Measurements from ENCODE around the gene PRR5L.
A peak's percentile ranks its signal among the peaks of the same experiment; 100 is the strongest.

Gene PRR5L

GRCh38 chr11:36408498-36409136 lies 112.5 kb downstream of the PRR5L start:
- Histone ChIP-seq H3K4me3 (ENCODE audit: low read depth in 1 of 2, low read length in 2 of 2) (no peak overlapping the region), H3K9me3 (ENCODE audit: control insufficient read depth in 1 of 2, low read length in 2 of 2) (no peaks in the 10 kb centered on the region), H3K4me1 (ENCODE audit: control insufficient read depth in 1 of 2, insufficient read depth in 2 of 2, low read length in 2 of 2) (peaks cover 19 to 21% of the 10 kb centered on the region in 2 donors), H3K9ac (ENCODE audit: low read depth in 1 of 2, low read length in 2 of 2) (no peak overlapping the region), H3K27ac (ENCODE audit: low read depth, low read length) (no peak overlapping the region), H3K27me3 (ENCODE audit: control insufficient read depth in 1 of 2, insufficient read depth in 2 of 2, low read length in 2 of 2) (no peaks in the 10 kb centered on the region), H3K36me3 (ENCODE audit: control insufficient read depth in 1 of 2, insufficient read depth in 2 of 2, low read length in 2 of 2) (peaks cover 7 to 11% of the 10 kb centered on the region in 2 donors)

GRCh38 chr11:36409152-36409816 lies 113.2 kb downstream of the PRR5L start:
- Histone ChIP-seq H3K27ac (ENCODE audit: low read depth, low read length) (no peak overlapping the region), H3K27me3 (ENCODE audit: control insufficient read depth in 1 of 2, insufficient read depth in 2 of 2, low read length in 2 of 2) (no peaks in the 10 kb centered on the region), H3K36me3 (ENCODE audit: control insufficient read depth in 1 of 2, insufficient read depth in 2 of 2, low read length in 2 of 2) (peaks cover 7 to 11% of the 10 kb centered on the region in 2 donors), H3K4me1 (ENCODE audit: control insufficient read depth in 1 of 2, insufficient read depth in 2 of 2, low read length in 2 of 2) (peaks cover 15 to 17% of the 10 kb centered on the region in 2 donors), H3K9me3 (ENCODE audit: control insufficient read depth in 1 of 2, low read length in 2 of 2) (no peaks in the 10 kb centered on the region), H3K9ac (ENCODE audit: low read depth in 1 of 2, low read length in 2 of 2) (no peak overlapping the region), H3K4me3 (ENCODE audit: low read depth in 1 of 2, low read length in 2 of 2) (no peak overlapping the region)

- Histone ChIP-seq H3K4me1 (ENCODE audit: control insufficient read depth in 1 of 2, insufficient read depth in 2 of 2, low read length in 2 of 2) (peaks cover 11 to 15% of the 10 kb centered on the region in 2 donors), H3K9me3 (ENCODE audit: control insufficient read depth in 1 of 2, low read length in 2 of 2) (no peaks in the 10 kb centered on the region), H3K27ac (ENCODE audit: low read depth, low read length) (peak overlapping the region; percentile 6), H3K9ac (ENCODE audit: low read depth in 1 of 2, low read length in 2 of 2) (no peak overlapping the region), H3K4me3 (ENCODE audit: low read depth in 1 of 2, low read length in 2 of 2) (no peak overlapping the region), H3K36me3 (ENCODE audit: control insufficient read depth in 1 of 2, insufficient read depth in 2 of 2, low read length in 2 of 2) (peaks cover 6 to 7% of the 10 kb centered on the region in 2 donors), H3K27me3 (ENCODE audit: control insufficient read depth in 1 of 2, insufficient read depth in 2 of 2, low read length in 2 of 2) (no peaks in the 10 kb centered on the region)
These were observed 115.1 kb downstream of the PRR5L start for GRCh38 chr11:36411202-36411640.

- H3K36me3 ChIP-seq (ENCODE audit: control insufficient read depth in 1 of 2, insufficient read depth in 2 of 2, low read length in 2 of 2) = peaks cover 6 to 7% of the 10 kb centered on the region in 2 donors
- peaks cover 11 to 15% of the 10 kb centered on the region in 2 donors for H3K4me1 ChIP-seq (ENCODE audit: control insufficient read depth in 1 of 2, insufficient read depth in 2 of 2, low read length in 2 of 2)
These were observed 116.8 kb downstream of the PRR5L start for GRCh38 chr11:36412781-36413383.

GRCh38 chr11:36417154-36417553 lies 121.1 kb downstream of the PRR5L start:
- Histone ChIP-seq H3K27me3 (ENCODE audit: control insufficient read depth in 1 of 2, insufficient read depth in 2 of 2, low read length in 2 of 2) (no peaks in the 10 kb centered on the region), H3K4me1 (ENCODE audit: control insufficient read depth in 1 of 2, insufficient read depth in 2 of 2, low read length in 2 of 2) (peaks cover 0 to 13% of the 10 kb centered on the region in 2 donors), H3K9me3 (ENCODE audit: control insufficient read depth in 1 of 2, low read length in 2 of 2) (no peaks in the 10 kb centered on the region), H3K4me3 (ENCODE audit: low read depth in 1 of 2, low read length in 2 of 2) (no peak overlapping the region), H3K9ac (ENCODE audit: low read depth in 1 of 2, low read length in 2 of 2) (no peak overlapping the region), H3K27ac (ENCODE audit: low read depth, low read length) (no peak overlapping the region), H3K36me3 (ENCODE audit: control insufficient read depth in 1 of 2, insufficient read depth in 2 of 2, low read length in 2 of 2) (peaks cover 3 to 6% of the 10 kb centered on the region in 2 donors)

More at GRCh38 chr11:36412781-36413383, 116.8 kb downstream of the PRR5L start:
- H3K9ac ChIP-seq (ENCODE audit: low read depth in 1 of 2, low read length in 2 of 2) = no peak overlapping the region
- no peaks in the 10 kb centered on the region for H3K9me3 ChIP-seq (ENCODE audit: control insufficient read depth in 1 of 2, low read length in 2 of 2)
- no peak overlapping the region for H3K27ac ChIP-seq (ENCODE audit: low read depth, low read length)
- no peaks in the 10 kb centered on the region for H3K27me3 ChIP-seq (ENCODE audit: control insufficient read depth in 1 of 2, insufficient read depth in 2 of 2, low read length in 2 of 2)
- H3K4me3 ChIP-seq (ENCODE audit: low read depth in 1 of 2, low read length in 2 of 2) = no peak overlapping the region

- Histone ChIP-seq H3K9me3 (ENCODE audit: control insufficient read depth in 1 of 2, low read length in 2 of 2) (no peaks in the 10 kb centered on the region), H3K27me3 (ENCODE audit: control insufficient read depth in 1 of 2, insufficient read depth in 2 of 2, low read length in 2 of 2) (no peaks in the 10 kb centered on the region), H3K36me3 (ENCODE audit: control insufficient read depth in 1 of 2, insufficient read depth in 2 of 2, low read length in 2 of 2) (peaks cover 3 to 5% of the 10 kb centered on the region in 2 donors), H3K4me3 (ENCODE audit: low read depth in 1 of 2, low read length in 2 of 2) (no peak overlapping the region), H3K4me1 (ENCODE audit: control insufficient read depth in 1 of 2, insufficient read depth in 2 of 2, low read length in 2 of 2) (peaks cover 0 to 14% of the 10 kb centered on the region in 2 donors), H3K27ac (ENCODE audit: low read depth, low read length) (no peak overlapping the region), H3K9ac (ENCODE audit: low read depth in 1 of 2, low read length in 2 of 2) (no peak overlapping the region)
These were observed 123.8 kb downstream of the PRR5L start for GRCh38 chr11:36419791-36420424.

- H3K9ac ChIP-seq (ENCODE audit: low read depth in 1 of 2, low read length in 2 of 2) = no peak overlapping the region
- H3K27ac ChIP-seq (ENCODE audit: low read depth, low read length) = no peak overlapping the region
- no peaks in the 10 kb centered on the region for H3K9me3 ChIP-seq (ENCODE audit: control insufficient read depth in 1 of 2, low read length in 2 of 2)
- no peaks in the 10 kb centered on the region for H3K27me3 ChIP-seq (ENCODE audit: control insufficient read depth in 1 of 2, insufficient read depth in 2 of 2, low read length in 2 of 2)
- H3K4me1 ChIP-seq (ENCODE audit: control insufficient read depth in 1 of 2, insufficient read depth in 2 of 2, low read length in 2 of 2) = peaks cover 14 to 23% of the 10 kb centered on the region in 2 donors
- H3K36me3 ChIP-seq (ENCODE audit: control insufficient read depth in 1 of 2, insufficient read depth in 2 of 2, low read length in 2 of 2) = peaks cover 3 to 5% of the 10 kb centered on the region in 2 donors
- no peak overlapping the region for H3K4me3 ChIP-seq (ENCODE audit: low read depth in 1 of 2, low read length in 2 of 2)
These were observed 125.6 kb downstream of the PRR5L start for GRCh38 chr11:36421546-36422155.

GRCh38 chr11:36425561-36426081 lies 129.5 kb downstream of the PRR5L start:
- no peak overlapping the region for H3K4me3 ChIP-seq (ENCODE audit: low read depth in 1 of 2, low read length in 2 of 2)
- no peaks in the 10 kb centered on the region for H3K9me3 ChIP-seq (ENCODE audit: control insufficient read depth in 1 of 2, low read length in 2 of 2)
- H3K9ac ChIP-seq (ENCODE audit: low read depth in 1 of 2, low read length in 2 of 2) = no peak overlapping the region
- no peaks in the 10 kb centered on the region for H3K27me3 ChIP-seq (ENCODE audit: control insufficient read depth in 1 of 2, insufficient read depth in 2 of 2, low read length in 2 of 2)
- no peak overlapping the region for H3K27ac ChIP-seq (ENCODE audit: low read depth, low read length)
- H3K4me1 ChIP-seq (ENCODE audit: control insufficient read depth in 1 of 2, insufficient read depth in 2 of 2, low read length in 2 of 2) = peaks cover 19 to 22% of the 10 kb centered on the region in 2 donors
- peaks cover 5 to 13% of the 10 kb centered on the region in 2 donors for H3K36me3 ChIP-seq (ENCODE audit: control insufficient read depth in 1 of 2, insufficient read depth in 2 of 2, low read length in 2 of 2)

- Histone ChIP-seq H3K9me3 (ENCODE audit: control insufficient read depth in 1 of 2, low read length in 2 of 2) (no peaks in the 10 kb centered on the region), H3K4me1 (ENCODE audit: control insufficient read depth in 1 of 2, insufficient read depth in 2 of 2, low read length in 2 of 2) (peaks cover 17 to 19% of the 10 kb centered on the region in 2 donors), H3K27ac (ENCODE audit: low read depth, low read length) (no peak overlapping the region)
These were observed 130.2 kb downstream of the PRR5L start for GRCh38 chr11:36426226-36426848.

More at GRCh38 chr11:36426226-36426848, 130.2 kb downstream of the PRR5L start:
- Histone ChIP-seq H3K27me3 (ENCODE audit: control insufficient read depth in 1 of 2, insufficient read depth in 2 of 2, low read length in 2 of 2) (no peaks in the 10 kb centered on the region), H3K9ac (ENCODE audit: low read depth in 1 of 2, low read length in 2 of 2) (no peak overlapping the region), H3K4me3 (ENCODE audit: low read depth in 1 of 2, low read length in 2 of 2) (no peak overlapping the region), H3K36me3 (ENCODE audit: control insufficient read depth in 1 of 2, insufficient read depth in 2 of 2, low read length in 2 of 2) (peaks cover 5 to 13% of the 10 kb centered on the region in 2 donors)
